BJ (cell line): ENCODE results near the gene CNN1. TPM values are rescaled to one million over a fixed set of nuclear protein-coding genes. Genes with fewer than 3 reads are reported as not detected.

ENCODE experiments used
- CTCF ChIA-PET: fragments of 350-600 bp; formaldehyde crosslinking; extraction: SDS; loops from one replicate; lab custom pipeline; 2021; ENCODE audit warnings: antibody characterized with exemption, inconsistent platforms; lab: Yijun Ruan, JAX
- POLR2A ChIA-PET: fragments of 300-600 bp; sonication (Branson Sonifier 250); formaldehyde crosslinking; extraction: SDS; loops from one replicate; lab custom pipeline; 2021; ENCODE audit warnings: antibody characterized with exemption; lab: Charles Lee
- DNase-seq: peaks from one replicate; pipeline ENCODE4 v3.0.0-alpha.2; 2011; ENCODE audit warnings: low read depth
- H3K27me3 ChIP-seq: 2 replicates; pipeline ENCODE4 v1.6.0; 2011; ENCODE audit warnings: low read length; ENCODE audit not compliant: control insufficient read depth, insufficient read depth
- H3K36me3 ChIP-seq: 2 replicates; pipeline ENCODE4 v1.5.1; 2011; ENCODE audit warnings: low read length; ENCODE audit not compliant: control insufficient read depth, insufficient read depth
- H3K4me3 ChIP-seq: 2 replicates; pipeline ENCODE4 v1.5.1; 2011; ENCODE audit warnings: low read depth, mild to moderate bottlenecking, control low read depth, low read length
- polyA plus RNA-seq: library from polyadenylated mRNA; depleted of rRNA; stranded (reverse); fragments of >200 nt; gene quantifications from 2 replicates; pipeline ENCODE4 v1.2.3, GENCODE V29; 2011
- TF ChIP-seq, protein P1 (sequence below): IDR thresholded peaks from 2 replicates; pipeline ENCODE4 v1.5.1; 2011; ENCODE audit warnings: low read depth, mild to moderate bottlenecking, control low read depth, inconsistent platforms, low read length, moderate library complexity; ENCODE audit not compliant: insufficient read depth

Gene CNN1
- polyA plus RNA-seq, 1 experiment, result 267 TPM

DNA sequence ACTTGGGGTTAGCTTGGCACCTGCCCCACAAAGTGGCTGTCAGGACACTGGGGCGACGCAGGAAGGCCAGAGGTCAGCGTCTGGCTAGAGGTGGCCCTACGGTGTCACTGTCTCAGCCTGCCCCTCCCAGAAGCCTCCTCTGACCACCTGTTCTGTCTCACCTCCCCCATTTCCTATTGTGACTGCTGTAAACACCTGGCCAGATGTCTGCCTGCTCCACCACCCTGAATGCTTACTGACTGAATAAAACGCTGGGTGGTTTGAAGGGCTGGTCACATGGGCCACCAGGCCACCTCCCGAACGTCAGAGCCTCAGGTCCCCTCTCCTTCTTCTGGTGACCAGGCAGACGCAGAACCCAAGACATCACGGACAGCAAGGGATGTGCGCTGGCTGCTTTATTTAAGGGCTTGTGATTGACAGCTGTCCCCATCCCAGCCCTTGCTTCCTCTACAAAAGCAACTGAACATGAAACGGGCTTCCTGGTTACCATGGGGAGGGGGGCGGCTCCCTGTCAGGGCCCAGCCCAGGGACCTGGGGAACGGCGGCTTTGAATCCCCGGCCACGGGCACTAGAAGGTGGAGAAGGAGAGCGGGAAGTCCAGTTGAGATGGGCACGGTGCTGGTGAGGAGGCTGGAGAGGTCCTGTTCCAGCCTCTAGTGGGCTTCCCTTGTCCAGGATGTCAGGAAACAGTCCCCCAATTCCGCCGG, 14.2 kb downstream of the CNN1 start:
- DNase-seq, result no peak
- TF ChIP-seq, protein P1, sequence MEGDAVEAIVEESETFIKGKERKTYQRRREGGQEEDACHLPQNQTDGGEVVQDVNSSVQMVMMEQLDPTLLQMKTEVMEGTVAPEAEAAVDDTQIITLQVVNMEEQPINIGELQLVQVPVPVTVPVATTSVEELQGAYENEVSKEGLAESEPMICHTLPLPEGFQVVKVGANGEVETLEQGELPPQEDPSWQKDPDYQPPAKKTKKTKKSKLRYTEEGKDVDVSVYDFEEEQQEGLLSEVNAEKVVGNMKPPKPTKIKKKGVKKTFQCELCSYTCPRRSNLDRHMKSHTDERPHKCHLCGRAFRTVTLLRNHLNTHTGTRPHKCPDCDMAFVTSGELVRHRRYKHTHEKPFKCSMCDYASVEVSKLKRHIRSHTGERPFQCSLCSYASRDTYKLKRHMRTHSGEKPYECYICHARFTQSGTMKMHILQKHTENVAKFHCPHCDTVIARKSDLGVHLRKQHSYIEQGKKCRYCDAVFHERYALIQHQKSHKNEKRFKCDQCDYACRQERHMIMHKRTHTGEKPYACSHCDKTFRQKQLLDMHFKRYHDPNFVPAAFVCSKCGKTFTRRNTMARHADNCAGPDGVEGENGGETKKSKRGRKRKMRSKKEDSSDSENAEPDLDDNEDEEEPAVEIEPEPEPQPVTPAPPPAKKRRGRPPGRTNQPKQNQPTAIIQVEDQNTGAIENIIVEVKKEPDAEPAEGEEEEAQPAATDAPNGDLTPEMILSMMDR, result no peak
- POLR2A ChIA-PET, result interaction anchor here (0.5 kb wide), 1 partner anchor 16 kb away, joined by 3 read pairs; no protein-coding TSS in a partner anchor
- H3K4me3 ChIP-seq, result no peak overlapping the region
- CTCF ChIA-PET, result interaction anchor here (0.6 to 1.2 kb wide), 3 partner anchors 8 to 59 kb away, joined by 3 read pairs; no protein-coding TSS in a partner anchor
- H3K36me3 ChIP-seq, result peaks cover 14% of the 10 kb centered on the region
- no peaks in the 10 kb centered on the region for H3K27me3 ChIP-seq

DNA sequence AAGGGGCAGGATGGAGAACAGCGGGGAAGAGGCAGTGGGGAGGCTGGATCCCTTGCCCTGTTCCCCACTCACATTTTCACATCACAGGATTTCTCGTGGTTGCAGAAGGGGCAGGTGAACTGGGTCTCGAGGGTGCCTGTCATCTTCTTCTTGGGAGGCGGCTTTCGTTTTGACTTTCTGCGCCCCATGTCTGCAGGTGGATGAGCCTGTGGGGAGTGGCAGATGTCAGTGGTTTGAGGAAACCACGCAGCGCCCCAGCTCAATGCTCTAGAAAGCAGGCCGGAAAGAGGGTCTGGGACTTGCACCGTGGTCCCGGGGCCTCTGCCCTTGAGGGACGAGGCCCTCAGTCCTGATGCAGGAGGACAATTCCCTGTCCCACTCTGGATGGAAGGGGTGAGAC, 15.5 kb downstream of the CNN1 start:
- TF ChIP-seq, protein P1, result no peak
- peaks cover 14% of the 10 kb centered on the region for H3K36me3 ChIP-seq
- no peak overlapping the region for H3K4me3 ChIP-seq
- H3K27me3 ChIP-seq, result no peaks in the 10 kb centered on the region
- ChIA-PET CTCF (no interaction called here), POLR2A (no interaction called here)
- no peak for DNase-seq

DNA sequence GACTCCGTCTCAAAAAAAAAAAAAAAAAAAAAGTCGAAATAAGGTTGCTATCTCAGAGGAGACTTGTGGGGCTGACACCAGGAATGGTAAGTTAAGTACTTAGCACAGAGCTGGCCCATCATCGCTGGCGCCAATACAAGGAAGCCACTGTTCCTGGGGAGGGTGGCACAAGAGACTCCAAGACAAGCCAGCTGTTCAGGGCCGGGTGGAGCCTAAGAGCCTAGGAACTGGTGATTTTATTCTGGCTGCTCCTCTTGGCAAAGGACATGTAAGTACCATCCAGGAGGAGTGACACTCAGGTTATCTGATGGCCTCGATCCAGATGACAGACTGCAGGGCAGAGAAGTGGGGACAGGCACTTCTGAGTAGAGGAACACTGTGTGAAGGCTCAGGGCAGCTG, 16.6 kb downstream of the CNN1 start:
- Histone ChIP-seq H3K36me3 (peaks cover 12% of the 10 kb centered on the region), H3K4me3 (no peak overlapping the region), H3K27me3 (no peaks in the 10 kb centered on the region)
- TF ChIP-seq, protein P1, result no peak
- ChIA-PET CTCF (interaction anchor here (0.6 kb wide), 2 partner anchors 110 to 202 kb away, joined by 3 to 4 read pairs; no protein-coding TSS in a partner anchor), POLR2A (no interaction called here)
- DNase-seq, result no peak

DNA sequence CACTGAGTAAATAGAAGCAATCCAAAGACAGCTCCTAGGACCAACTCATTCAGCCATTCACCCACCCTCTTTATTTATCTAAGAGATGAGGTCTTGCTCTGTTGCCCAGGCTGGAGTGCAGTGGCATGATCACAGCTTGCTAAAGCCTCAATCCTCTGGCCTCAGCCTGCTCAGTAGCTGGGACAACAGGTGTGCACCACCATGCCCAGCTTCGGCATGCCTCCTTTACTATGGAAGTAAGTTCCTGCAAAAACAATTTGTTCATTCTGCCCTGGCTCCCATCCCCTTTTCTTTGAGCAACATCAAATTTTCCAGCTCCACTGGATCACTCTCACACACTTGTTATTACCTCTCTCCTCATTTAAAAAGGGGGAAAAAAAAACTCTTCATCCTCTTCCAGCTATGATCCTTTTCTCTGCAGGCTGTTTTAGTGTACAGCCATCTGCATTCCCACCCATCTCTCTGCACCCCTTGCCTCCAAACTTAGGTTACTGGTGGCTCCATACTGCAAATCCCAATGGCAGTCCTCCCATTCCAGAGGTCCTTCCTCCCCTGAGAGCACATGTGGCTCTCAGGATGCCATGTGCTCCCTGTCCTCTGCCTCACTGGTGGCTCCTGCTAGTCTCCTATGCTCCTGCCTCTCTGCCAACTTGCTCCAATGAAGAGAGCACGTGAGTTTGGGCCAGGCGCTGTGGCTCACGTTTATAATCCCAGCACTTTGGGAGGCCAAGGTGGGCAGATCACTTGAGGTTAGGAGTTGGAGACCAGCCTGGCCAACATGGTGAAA, 18.2 kb downstream of the CNN1 start:
- ChIA-PET POLR2A (no interaction called here), CTCF (interaction anchor here (0.6 kb wide), 1 partner anchor 12 kb away, joined by 3 read pairs; no protein-coding TSS in a partner anchor)
- DNase-seq, result no peak
- Histone ChIP-seq H3K4me3 (no peak overlapping the region), H3K36me3 (peaks cover 12% of the 10 kb centered on the region), H3K27me3 (no peaks in the 10 kb centered on the region)
- TF ChIP-seq, protein P1, result no peak
